Ovary (tissue), 9 donors: ENCODE results near the gene OCA2. TPM values are rescaled to one million over a fixed set of nuclear protein-coding genes. Genes with fewer than 3 reads are reported as not detected.

Experiments
- DNase-seq, 5 donors: peaks; one replicate each; pipeline ENCODE4 v3.0.0-alpha.2; 2019 to 2020
- H3K27ac ChIP-seq, 2 donors: fragments of 200-600 bp; one replicate each; pipeline versions ENCODE4 v1.5.1 to v1.8.0; 2019 to 2022
- H3K27me3 ChIP-seq: fragments of 200-600 bp; one replicate; pipeline ENCODE4 v1.8.0; 2022
- H3K36me3 ChIP-seq: fragments of 200-600 bp; sonication (generic); one replicate; pipeline ENCODE4 v1.5.1; 2019
- H3K4me1 ChIP-seq: one replicate; pipeline ENCODE4 v1.8.1; 2013; ENCODE audit warnings: mild to moderate bottlenecking, moderate library complexity; ENCODE audit not compliant: insufficient read depth
- H3K4me3 ChIP-seq: fragments of 200-600 bp; sonication (generic); one replicate; pipeline ENCODE4 v1.5.1; 2017
- H3K9me3 ChIP-seq, 2 donors: fragments of 200-600 bp in 1 of 2; sonication (generic) in 1 of 2; one replicate each; pipeline versions ENCODE4 v1.5.1 to v1.8.1; 2013 to 2019; ENCODE audit warnings: mild to moderate bottlenecking in 1 of 2, moderate library complexity in 1 of 2
- EP300 ChIP-seq: sonication (generic); formaldehyde crosslinking; IDR thresholded peaks from one replicate; pipeline ENCODE4 v1.6.1; 2017; ENCODE audit warnings: antibody characterized with exemption
- POLR2A ChIP-seq: fragments of 450-650 bp; IDR thresholded peaks from one replicate; pipeline ENCODE4 v1.6.1; 2017; ENCODE audit warnings: antibody characterized with exemption, mild to moderate bottlenecking, moderate library complexity
- WGBS, 3 donors: extraction: QIAGEN DNeasy Blood & Tissue Kit in 1 of 3; methylation state at CpG; one replicate each; pipeline versions ENCODE4 v1.1.5 to v1.1.7; 2013 to 2017; 5-methylcytosine and 5-hydroxymethylcytosine counted together
- intact Hi-C, 4 donors: fragments of 100-400 bp; cut with DNase I; formaldehyde crosslinking; loops; one replicate each; pipeline versions ENCODE4 v1.11.0 to v1.15.1; 2022 to 2023
- polyA plus RNA-seq, 2 donors: library from polyadenylated mRNA; stranded (reverse); fragments of 200-250 nt in 1 of 2; fragments of 350-450 nt in 1 of 2; fragmentation: Illumina TruSeq in 1 of 2; extraction: RNeasy Lipid Tissue Mini Kit (QIAGEN cat#74804) in 1 of 2; gene quantifications; one replicate each; pipeline ENCODE4 v1.2.3, GENCODE V29; 2013 to 2014
- total RNA-seq, 7 donors: library from RNA; depleted of rRNA in 2 of 7; stranded (reverse); fragments of >200 nt in 2 of 7; fragmentation: NEBNext Ultra II Directional in 3 of 7; extraction: Animal tissue kit (Norgen Biotek cat#: 25700) in 3 of 7; gene quantifications; one replicate each; pipeline versions ENCODE4 v1.1.0 to v1.2.4, GENCODE V29; 2016 to 2023
- TF ChIP-seq, protein P1 (sequence below), 3 donors: fragments of 450-650 bp in 2 of 3; fragments of 200-600 bp in 1 of 3; IDR thresholded peaks; one replicate each; pipeline versions ENCODE4 v1.5.1 to v1.8.0; 2016 to 2022; ENCODE audit warnings: antibody characterized with exemption in 3 of 3, mild to moderate bottlenecking in 1 of 3
- donor health status: DM: no; HTN: no; CAD: no; lungs with moderate emphysema.
- donor health status: DM: no; HTN: no; CAD: no.
- donor health status: Bipolar disorder and iron deficiency.
- donor health status: DM: yes; HTN: yes; CAD: no.
- donor health status: DM: no; HTN: no; CAD: no.
- donor health status: DM: yes; HTN: yes; CAD: no.

The OCA2 gene
- total and polyA plus RNA-seq, 9 donors: 0.31 to 3.5 (median 0.68) TPM; not detected in 1

DNA sequence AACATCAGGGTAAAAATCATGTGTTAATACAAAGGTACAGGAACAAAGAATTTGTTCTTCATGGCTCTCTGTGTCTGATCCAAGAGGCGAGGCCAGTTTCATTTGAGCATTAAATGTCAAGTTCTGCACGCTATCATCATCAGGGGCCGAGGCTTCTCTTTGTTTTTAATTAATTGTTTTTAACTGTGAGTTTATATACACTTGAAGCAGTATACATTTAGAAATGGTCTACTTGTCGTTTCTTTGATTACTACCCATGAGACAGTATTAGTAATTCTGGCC lies 21.2 kb upstream of the OCA2 start:
- Histone ChIP-seq H3K36me3 (no peaks in the 10 kb centered on the region), H3K4me3 (no peak overlapping the region)

DNA sequence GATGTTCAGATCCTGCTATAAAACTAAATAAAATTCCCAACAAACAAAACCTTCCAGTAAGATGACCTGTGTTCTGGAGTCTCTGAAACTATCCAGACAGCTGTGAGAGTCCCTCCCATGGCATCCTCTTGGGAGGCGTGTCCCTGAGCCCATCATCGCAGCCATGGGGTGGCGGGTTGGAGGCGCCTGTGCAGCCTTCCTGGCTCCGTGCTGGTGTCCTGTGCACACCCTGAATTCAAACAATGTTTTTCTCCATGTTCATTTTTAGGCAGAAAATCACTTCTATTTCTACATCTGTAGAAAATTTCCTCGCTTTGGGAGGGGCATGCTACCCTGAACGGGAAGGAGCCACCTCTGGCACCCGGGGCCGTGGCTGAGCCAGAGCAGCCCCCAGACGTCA lies 19.4 kb upstream of the OCA2 start:
- WGBS, 3 donors: 87 to 93% (median 93%) methylated on average over 10 of the region's 10 CpGs
- Histone ChIP-seq H3K27me3 (no peaks in the 10 kb centered on the region), H3K27ac (no peak overlapping the region), H3K4me1 (no peaks in the 10 kb centered on the region), H3K9me3 (no peaks in the 10 kb centered on the region), H3K4me3 (no peak overlapping the region), H3K36me3 (no peaks in the 10 kb centered on the region)
- TF ChIP-seq, protein P1, sequence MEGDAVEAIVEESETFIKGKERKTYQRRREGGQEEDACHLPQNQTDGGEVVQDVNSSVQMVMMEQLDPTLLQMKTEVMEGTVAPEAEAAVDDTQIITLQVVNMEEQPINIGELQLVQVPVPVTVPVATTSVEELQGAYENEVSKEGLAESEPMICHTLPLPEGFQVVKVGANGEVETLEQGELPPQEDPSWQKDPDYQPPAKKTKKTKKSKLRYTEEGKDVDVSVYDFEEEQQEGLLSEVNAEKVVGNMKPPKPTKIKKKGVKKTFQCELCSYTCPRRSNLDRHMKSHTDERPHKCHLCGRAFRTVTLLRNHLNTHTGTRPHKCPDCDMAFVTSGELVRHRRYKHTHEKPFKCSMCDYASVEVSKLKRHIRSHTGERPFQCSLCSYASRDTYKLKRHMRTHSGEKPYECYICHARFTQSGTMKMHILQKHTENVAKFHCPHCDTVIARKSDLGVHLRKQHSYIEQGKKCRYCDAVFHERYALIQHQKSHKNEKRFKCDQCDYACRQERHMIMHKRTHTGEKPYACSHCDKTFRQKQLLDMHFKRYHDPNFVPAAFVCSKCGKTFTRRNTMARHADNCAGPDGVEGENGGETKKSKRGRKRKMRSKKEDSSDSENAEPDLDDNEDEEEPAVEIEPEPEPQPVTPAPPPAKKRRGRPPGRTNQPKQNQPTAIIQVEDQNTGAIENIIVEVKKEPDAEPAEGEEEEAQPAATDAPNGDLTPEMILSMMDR (IDR thresholded peaks at IDR 0.05): no peak
- TF ChIP-seq EP300 (no peak), POLR2A (no peak)
- intact Hi-C loops: no loop called here
- DNase-seq: no peak

More for the DNA sequence above, 21.2 kb upstream of the OCA2 start:
- WGBS, 3 donors: 78 to 95% (median 89%) methylated on average over 4 of the region's 4 CpGs
- no peaks in the 10 kb centered on the region for H3K9me3 ChIP-seq
- no peaks in the 10 kb centered on the region for H3K4me1 ChIP-seq
- no peak for DNase-seq
- H3K27me3 ChIP-seq: no peaks in the 10 kb centered on the region
- intact Hi-C loops: no loop called here
- TF ChIP-seq, protein P1 (IDR thresholded peaks at IDR 0.05): no peak
- no peak for TF ChIP-seq POLR2A
- no peak for TF ChIP-seq EP300
- no peak overlapping the region for H3K27ac ChIP-seq

DNA sequence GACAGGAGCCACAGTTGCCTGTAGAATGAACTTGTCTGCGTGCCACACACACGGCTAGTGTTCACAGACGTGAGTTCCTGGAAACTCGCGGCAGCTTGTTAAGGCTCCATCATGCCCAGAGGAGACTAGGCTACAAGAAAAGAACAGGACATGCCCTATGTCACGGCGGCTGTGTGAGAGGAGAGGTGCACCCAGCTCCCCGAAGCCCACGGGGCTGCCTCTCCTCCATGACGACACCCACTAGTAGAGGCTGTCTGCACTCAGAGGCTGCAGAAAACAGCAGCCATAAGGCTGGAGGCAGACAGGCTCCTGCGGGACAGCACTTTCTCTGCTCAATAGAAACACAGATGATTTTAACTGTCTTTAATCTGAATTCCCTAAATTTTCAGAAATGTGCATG lies 19.0 kb upstream of the OCA2 start:
- H3K36me3 ChIP-seq: no peaks in the 10 kb centered on the region
- no peak overlapping the region for H3K27ac ChIP-seq
- no peaks in the 10 kb centered on the region for H3K9me3 ChIP-seq
- no peaks in the 10 kb centered on the region for H3K4me1 ChIP-seq
- no peak overlapping the region for H3K4me3 ChIP-seq
- no peaks in the 10 kb centered on the region for H3K27me3 ChIP-seq
- DNase-seq: no peak
- WGBS, 3 donors: 87 to 89% (median 88%) methylated on average over 11 of the region's 11 CpGs
- TF ChIP-seq POLR2A (no peak), EP300 (no peak)
- TF ChIP-seq, protein P1 (IDR thresholded peaks at IDR 0.05): no peak
- intact Hi-C loops: no loop called here

DNA sequence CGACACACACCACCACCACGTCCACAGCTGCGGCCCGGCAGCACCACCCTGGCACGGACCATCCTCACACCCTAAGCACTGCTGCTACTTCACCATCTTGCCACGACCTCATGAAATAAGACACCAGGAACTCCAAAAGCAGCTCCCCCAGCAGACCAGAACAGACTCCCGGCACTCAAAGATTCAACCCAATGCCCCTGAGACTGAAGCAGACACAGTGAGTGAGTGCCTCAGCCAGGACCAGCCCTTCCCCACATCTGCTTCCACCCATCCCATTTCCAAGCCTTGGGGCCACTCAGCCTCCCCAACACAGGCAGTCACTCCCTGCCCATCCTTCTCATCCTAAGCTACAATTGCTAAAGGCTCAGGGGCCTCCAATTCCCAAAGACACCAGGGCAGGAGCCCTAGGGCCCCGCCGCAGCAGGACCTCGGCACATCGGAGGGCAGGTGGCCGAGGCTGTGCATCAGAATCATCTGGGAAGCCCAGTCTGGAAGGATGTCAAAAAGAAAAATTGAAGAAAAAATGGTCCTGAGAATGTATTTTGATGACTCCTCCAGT lies 18.4 kb upstream of the OCA2 start:
- Histone ChIP-seq H3K4me3 (no peak overlapping the region), H3K4me1 (no peaks in the 10 kb centered on the region), H3K27ac (no peak overlapping the region), H3K36me3 (no peaks in the 10 kb centered on the region), H3K27me3 (no peaks in the 10 kb centered on the region), H3K9me3 (no peaks in the 10 kb centered on the region)
- intact Hi-C loops: no loop called here
- DNase-seq: no peak
- TF ChIP-seq EP300 (no peak), POLR2A (no peak)
- TF ChIP-seq, protein P1 (IDR thresholded peaks at IDR 0.05): no peak
- WGBS, 3 donors: 88 to 92% (median 89%) methylated on average over 12 of the region's 12 CpGs
